OCI-LY1 (cell line): ENCODE measurements around the gene EPHA1.

ENCODE experiments used
- H2AFZ ChIP-seq: fragments of 200-600 bp; sonication (generic), shearing (Covaris generic); 2 replicates; pipeline ENCODE4 v1.6.0; 2014; ENCODE audit warnings: antibody characterized with exemption, mild to moderate bottlenecking, low read length
- H3F3A ChIP-seq: fragments of 200-600 bp; sonication (generic), shearing (Covaris generic); 2 replicates; pipeline ENCODE4 v1.6.0; 2014; ENCODE audit warnings: mild to moderate bottlenecking, antibody characterized with exemption, low read length, moderate library complexity; ENCODE audit not compliant: insufficient read depth
- H3K27ac ChIP-seq: fragments of 200-600 bp; sonication (generic); 2 replicates; pipeline ENCODE4 v1.5.1; 2014; ENCODE audit warnings: low read length, mixed run types, mild to moderate bottlenecking, low read depth; ENCODE audit not compliant: poor library complexity, severe bottlenecking
- H3K27me3 ChIP-seq: fragments of 200-600 bp; sonication (generic); 2 replicates; pipeline ENCODE4 v1.6.0; 2014; ENCODE audit warnings: antibody characterized with exemption, mild to moderate bottlenecking, low read length, moderate library complexity; ENCODE audit not compliant: insufficient read depth
- H3K36me3 ChIP-seq: fragments of 200-600 bp; sonication (generic); 2 replicates; pipeline ENCODE4 v1.6.1; 2014; ENCODE audit warnings: mild to moderate bottlenecking, antibody characterized with exemption, low read length, moderate library complexity, mixed read lengths; ENCODE audit not compliant: insufficient read depth
- H3K4me1 ChIP-seq: fragments of 200-600 bp; sonication (generic); 2 replicates; pipeline ENCODE4 v1.5.1; 2014; ENCODE audit warnings: mild to moderate bottlenecking, low read length, moderate library complexity; ENCODE audit not compliant: insufficient read depth, severe bottlenecking
- H3K4me2 ChIP-seq: fragments of 200-600 bp; sonication (generic), shearing (Covaris generic); 2 replicates; pipeline ENCODE4 v1.6.1; 2014; ENCODE audit warnings: low read length
- H3K4me3 ChIP-seq: fragments of 200-600 bp; sonication (generic); 2 replicates; pipeline ENCODE4 v1.5.1; 2014; ENCODE audit warnings: low read length, low read depth, mild to moderate bottlenecking, mixed read lengths; ENCODE audit not compliant: poor library complexity, severe bottlenecking
- H3K79me2 ChIP-seq: fragments of 200-600 bp; shearing (Covaris generic); 2 replicates; pipeline ENCODE4 v1.6.1; 2016; ENCODE audit warnings: mixed run types, low read length, mixed read lengths; ENCODE audit not compliant: insufficient read depth
- H3K9ac ChIP-seq: fragments of 200-600 bp; sonication (generic), shearing (Covaris generic); 2 replicates; pipeline ENCODE4 v1.6.1; 2014; ENCODE audit warnings: mild to moderate bottlenecking, low read length, mixed read lengths
- H3K9me2 ChIP-seq: fragments of 200-600 bp; sonication (generic), shearing (Covaris generic); 2 replicates; pipeline ENCODE4 v1.6.1; 2014; ENCODE audit warnings: low read depth, mild to moderate bottlenecking, low read length, mixed read lengths
- H3K9me3 ChIP-seq: fragments of 200-600 bp; shearing (Covaris generic); 2 replicates; pipeline ENCODE4 v1.6.1; 2014; ENCODE audit warnings: low read length, mixed read lengths
- H4K20me1 ChIP-seq: fragments of 200-600 bp; sonication (generic), shearing (Covaris generic); 2 replicates; pipeline ENCODE4 v1.6.0; 2016; ENCODE audit warnings: mild to moderate bottlenecking, low read length; ENCODE audit not compliant: insufficient read depth
- CTCF ChIP-seq: fragments of 200-600 bp; sonication (generic), shearing (Covaris generic); IDR thresholded peaks from 2 replicates; pipeline ENCODE4 v1.5.1; 2017; ENCODE audit warnings: mild to moderate bottlenecking, antibody characterized with exemption, low read length, moderate library complexity, mixed read lengths
- EZH2 ChIP-seq: fragments of 200-600 bp; sonication (generic), shearing (Covaris generic); IDR thresholded peaks from 2 replicates; pipeline ENCODE4 v1.8.0; 2017; ENCODE audit warnings: borderline replicate concordance, mixed run types, mild to moderate bottlenecking, antibody characterized with exemption, low read length, moderate library complexity, mixed read lengths

Gene EPHA1

GRCh38 chr7:143362131-143363015 is 46.3 kb downstream of the EPHA1 start, which contains the start of gene FAM131B:
Gene FAM131B (minus strand): TSS chr7:143362713. CDS start chr7:143362603, 110 bp downstream.
- TF ChIP-seq EZH2, result no peak; the same call in 1 of the 2 replicates
- no peak for TF ChIP-seq CTCF
- no peak within 1 kb of the TSS for H3K4me3 ChIP-seq
- no peak within 1 kb of the TSS for H3K9ac ChIP-seq
- no peak within 1 kb of the TSS for H3K27ac ChIP-seq
- no peaks in the 10 kb centered on the region for H3K9me2 ChIP-seq
- peaks cover 3% of the 10 kb centered on the region; the same call in 1 of the 2 replicates for H4K20me1 ChIP-seq
- H2AFZ ChIP-seq, result no peak within 1 kb of the TSS
- peak within 1 kb of the TSS; percentile 20; the same call in 1 of the 2 replicates for H3K4me2 ChIP-seq
- no peaks in the 10 kb centered on the region for H3K9me3 ChIP-seq
- no peaks in the 10 kb centered on the region for H3F3A ChIP-seq
- no peaks in the 10 kb centered on the region for H3K4me1 ChIP-seq
- H3K36me3 ChIP-seq, result no peaks in the 10 kb centered on the region
- no peaks in the 10 kb centered on the region for H3K79me2 ChIP-seq
- H3K27me3 ChIP-seq, result peaks cover 8% of the 10 kb centered on the region

- Histone ChIP-seq H3K9ac (no peak overlapping the region), H3K27ac (no peak overlapping the region), H3K79me2 (no peaks in the 10 kb centered on the region), H3K9me3 (no peaks in the 10 kb centered on the region), H3K9me2 (no peaks in the 10 kb centered on the region), H3K4me1 (no peaks in the 10 kb centered on the region), H3K4me2 (peak overlapping the region; percentile 20; the same call in 1 of the 2 replicates), H3K36me3 (no peaks in the 10 kb centered on the region), H4K20me1 (peaks cover 3% of the 10 kb centered on the region; the same call in 1 of the 2 replicates), H2AFZ (no peak overlapping the region), H3K4me3 (no peak overlapping the region), H3F3A (no peaks in the 10 kb centered on the region), H3K27me3 (peaks cover 8% of the 10 kb centered on the region)
- TF ChIP-seq EZH2 (no peak), CTCF (no peak)
Observed at GRCh38 chr7:143361552-143362130, 47.0 kb downstream of the EPHA1 start.

- H3F3A ChIP-seq, result no peaks in the 10 kb centered on the region
- H3K4me3 ChIP-seq, result no peak overlapping the region
- no peaks in the 10 kb centered on the region for H3K9me2 ChIP-seq
- no peak overlapping the region for H2AFZ ChIP-seq
- H3K4me1 ChIP-seq, result no peaks in the 10 kb centered on the region
- no peak for TF ChIP-seq EZH2
- TF ChIP-seq CTCF, result no peak
- H3K36me3 ChIP-seq, result no peaks in the 10 kb centered on the region
- H3K27me3 ChIP-seq, result peaks cover 8% of the 10 kb centered on the region
- no peak overlapping the region for H3K9ac ChIP-seq
- H3K79me2 ChIP-seq, result no peaks in the 10 kb centered on the region
- H3K4me2 ChIP-seq, result no peak overlapping the region
- H3K9me3 ChIP-seq, result no peaks in the 10 kb centered on the region
- H3K27ac ChIP-seq, result no peak overlapping the region
- H4K20me1 ChIP-seq, result peaks cover 3% of the 10 kb centered on the region; the same call in 1 of the 2 replicates
Observed at GRCh38 chr7:143360788-143361551, 47.7 kb downstream of the EPHA1 start.
